GM21367 (cell line): Measurements from ENCODE around the gene NACC2.
"Not testable (repeated sequence)": the region's sequence is repeated elsewhere in the genome, so short reads cannot be mapped to it uniquely, and the experiment has no call there.

Experiments used
- ATAC-seq: cut with Tn5 transposase; IDR thresholded peaks from one replicate; pipeline ENCODE4 v1.9.1; 2021; ENCODE audit not compliant: unreplicated experiment

NACC2 gene

DNA sequence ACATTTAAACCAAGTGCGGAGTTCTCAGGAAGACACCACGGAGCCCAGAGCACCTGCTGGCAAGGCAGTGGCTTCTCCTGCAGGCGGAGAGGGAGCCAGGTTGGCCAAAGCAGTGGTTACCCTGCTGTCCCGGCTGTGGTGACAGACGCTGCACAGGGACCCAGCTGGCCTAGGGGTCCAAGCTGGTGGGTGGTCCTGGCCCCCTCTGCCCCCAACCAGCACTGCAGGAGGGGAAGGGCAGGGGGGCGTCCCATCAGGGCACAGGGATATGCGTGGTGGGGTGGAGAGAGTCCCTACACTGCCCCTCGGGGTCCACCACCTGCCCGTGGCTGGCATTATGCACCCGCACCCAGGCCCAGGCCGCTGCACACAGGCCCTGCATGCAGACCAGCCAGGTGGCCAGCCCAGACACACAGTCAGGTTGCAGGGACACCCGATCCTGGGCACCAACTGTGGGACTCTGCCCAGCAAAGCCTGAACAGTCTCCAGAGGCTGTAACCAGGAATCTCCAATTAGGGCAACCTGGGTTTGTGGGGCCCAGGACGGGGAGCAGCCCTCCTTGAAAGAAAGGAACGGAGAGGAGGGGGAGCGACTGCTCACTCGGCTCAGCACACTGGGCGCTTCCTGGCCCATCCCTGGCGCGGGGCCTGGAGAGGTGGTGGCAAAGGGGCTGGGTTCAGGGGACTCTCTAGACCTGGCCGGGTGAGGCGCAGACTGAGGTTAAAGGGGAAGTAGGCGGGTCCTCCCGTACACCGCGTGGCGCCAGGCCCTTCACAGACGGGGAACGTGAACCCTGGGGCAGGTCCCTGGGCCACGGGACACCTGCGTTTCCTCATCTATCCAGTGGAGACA, 46.3 kb downstream of the NACC2 start:
- no peak for ATAC-seq

DNA sequence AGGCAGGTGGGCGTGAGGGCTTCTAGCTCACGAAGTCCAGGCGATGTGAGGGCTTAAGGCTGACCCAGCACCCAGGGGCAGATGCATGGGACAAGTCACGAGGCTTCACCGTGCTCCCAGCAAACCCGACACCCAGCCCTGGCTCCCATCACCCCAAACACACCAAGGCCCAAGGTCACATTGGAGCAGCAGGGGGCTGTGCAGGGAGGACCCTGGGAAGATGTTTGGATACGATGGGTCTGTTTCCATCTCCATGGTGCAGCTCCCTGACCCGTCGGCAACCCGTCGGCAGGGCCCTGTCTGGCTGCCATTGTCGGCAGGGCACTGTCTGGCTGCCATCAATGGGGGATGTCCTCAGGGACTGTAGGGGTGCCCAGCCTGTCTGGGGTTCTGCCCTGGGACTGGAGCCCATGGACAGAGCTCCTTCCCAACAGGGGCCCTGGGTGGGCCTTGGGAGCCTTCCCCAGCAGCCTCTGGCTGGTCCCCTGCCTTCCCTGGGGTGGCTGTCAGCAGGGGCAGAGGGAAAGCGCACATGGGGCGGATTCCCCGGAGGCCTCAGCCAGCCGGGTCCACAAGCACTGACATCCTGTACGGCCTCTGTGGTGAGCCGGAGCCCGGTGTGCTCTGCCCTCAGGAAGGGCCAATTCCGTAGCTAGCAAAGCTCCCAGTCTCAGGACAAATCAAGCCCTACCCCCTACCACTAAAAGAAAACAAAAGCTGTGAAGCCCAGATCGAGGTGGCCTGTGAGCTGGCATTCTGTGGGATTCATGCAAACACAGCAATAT, 47.1 kb downstream of the NACC2 start:
- ATAC-seq, result no peak

DNA sequence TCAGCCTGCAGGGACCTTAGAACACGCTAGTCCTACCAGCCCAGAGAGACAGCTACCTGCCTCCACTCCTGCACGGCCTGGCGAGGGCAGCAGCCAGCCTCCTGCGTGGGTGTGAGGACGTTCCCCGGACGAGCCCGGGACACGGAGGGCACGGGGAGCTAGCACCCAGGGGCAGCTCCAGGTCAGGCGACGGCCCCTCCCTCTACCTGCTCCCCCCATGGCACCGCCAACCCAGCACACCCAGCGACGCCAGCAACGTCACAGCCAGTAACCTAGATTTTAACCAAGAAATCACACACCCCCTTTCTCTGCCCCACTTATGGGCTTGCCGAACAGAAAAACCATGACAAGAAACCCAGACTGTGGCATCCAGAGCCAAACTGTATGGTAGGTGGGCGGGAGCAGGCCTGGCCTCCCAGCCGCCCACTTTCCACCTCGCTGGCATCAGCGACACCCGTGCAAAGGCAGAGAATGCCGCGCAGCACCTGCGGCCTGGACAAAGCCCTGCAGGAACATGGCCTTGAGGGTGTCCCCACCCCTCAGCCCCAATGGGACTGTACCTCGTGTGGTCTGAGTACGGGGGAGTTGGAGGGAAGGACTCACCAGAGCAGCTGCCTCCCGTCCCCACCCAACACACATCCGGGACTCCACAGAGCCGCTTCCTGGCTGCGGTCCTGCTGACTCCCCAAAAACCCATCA, 47.9 kb downstream of the NACC2 start:
- ATAC-seq, result no peak

GRCh38 chr9:136046554-136046920, 48.6 kb downstream of the NACC2 start:
- ATAC-seq, result no peak

DNA sequence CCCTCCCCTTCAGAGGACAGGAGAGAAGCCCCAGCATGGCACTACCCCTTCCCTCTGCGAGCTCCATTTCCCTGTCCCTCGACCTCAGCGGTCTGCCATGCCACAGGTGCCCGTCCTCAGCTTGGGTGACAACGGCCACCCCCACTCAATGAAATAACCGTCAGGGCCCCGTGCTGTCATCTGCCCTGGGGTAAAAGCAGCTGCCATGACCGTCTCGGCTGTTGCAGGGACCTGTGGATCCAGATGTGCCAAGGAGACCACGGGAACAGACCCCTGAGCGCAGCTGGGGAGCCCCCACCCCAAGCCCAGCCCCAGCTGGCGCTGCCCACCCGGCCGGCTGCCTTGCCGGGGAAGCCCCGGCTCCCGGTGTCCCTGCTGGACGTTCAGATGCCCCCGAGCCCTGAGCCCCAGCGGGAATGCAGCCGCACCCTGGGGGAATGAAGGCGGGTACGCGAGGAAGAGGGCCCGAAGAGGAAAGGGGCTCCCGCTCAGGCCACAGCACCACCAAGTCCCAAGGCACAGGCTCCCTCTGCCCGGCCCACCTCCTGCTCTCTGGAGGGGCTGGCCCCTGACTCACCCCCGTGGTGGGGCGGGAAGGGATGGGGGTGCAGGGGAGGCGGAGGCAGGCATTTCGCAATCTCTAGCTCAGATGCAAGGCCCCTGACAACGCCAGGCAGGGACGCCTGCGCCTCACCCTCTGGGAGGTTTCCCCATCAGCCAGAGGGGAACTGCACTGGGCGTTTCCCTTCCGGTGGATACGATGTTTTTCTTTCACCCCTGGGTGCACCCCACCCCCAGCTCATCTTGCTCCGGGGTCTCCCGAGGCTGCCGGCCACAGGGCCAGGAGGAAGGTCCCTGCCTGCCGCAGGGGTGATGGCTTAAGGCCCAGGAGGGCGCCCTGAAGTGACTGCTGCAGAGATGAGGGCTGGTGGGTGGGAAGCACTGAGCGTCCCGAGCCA, 49.2 kb downstream of the NACC2 start:
- no peak for ATAC-seq

DNA sequence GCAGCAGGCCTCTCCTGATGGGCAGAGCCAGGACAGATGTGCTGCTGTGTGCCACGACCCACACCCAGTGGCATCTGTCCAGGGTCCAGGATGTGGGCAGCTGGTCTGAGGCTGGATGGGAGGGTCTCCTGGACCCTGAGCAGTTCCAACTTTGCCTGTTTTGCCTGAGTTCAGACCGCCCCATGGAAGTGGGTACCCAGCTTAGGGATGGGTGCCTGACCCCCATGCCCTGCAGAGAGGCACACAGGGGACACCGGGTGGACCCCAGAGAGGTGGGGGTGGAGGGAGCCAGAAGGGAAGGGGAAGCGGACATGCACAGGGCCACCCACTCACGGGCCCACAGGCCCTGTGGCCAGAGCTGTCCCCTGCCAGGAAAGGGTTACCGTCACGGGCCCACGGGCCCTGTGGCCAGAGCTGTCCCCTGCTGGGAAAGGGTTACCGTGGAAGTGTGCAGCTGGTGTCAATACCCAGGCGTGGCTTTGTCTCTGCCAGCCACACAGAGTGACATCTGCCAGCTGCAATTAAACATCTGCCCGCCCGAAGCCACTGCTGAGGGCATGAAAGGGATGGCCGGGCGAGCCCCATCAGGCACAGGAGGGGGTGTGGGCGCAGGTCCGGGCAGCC, 50.0 kb downstream of the NACC2 start:
- ATAC-seq, result no peak

DNA sequence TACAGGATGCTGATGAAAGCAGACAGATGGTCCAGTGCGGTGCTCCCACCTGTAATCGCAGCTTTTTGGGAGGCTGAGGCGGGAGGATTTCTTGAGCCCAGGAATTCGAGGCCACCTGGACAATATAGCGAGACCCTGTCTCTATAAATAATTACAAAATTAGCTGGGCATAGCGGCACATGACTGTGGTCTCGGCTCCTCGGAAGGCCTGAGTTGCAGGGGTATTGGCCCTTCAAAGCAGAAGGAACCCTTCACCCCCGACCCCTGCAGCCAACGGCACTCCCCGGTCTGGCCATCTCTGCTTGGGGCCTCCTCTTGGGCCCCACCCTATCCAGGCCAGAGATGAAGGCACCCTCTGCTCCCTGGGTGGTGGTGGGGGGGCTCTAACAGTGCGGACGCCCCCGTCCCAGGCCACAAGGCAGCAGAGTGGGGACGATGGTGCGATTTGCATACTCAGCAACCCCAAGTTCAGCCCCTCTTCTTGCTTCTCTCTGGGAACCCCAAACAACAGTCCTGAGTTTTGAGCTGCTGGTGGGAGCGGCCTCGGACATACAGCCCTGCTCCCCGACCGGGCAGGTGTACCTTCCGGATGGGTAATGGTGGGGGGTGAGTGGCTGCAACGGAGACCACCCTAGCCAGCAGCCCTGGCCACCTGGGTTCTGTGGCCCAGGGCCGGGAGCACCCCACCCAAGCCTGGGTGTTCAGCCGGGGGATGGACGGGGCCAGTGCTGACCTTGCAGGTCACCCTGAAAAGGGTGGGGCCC, 50.7 kb downstream of the NACC2 start:
- no peak for ATAC-seq

DNA sequence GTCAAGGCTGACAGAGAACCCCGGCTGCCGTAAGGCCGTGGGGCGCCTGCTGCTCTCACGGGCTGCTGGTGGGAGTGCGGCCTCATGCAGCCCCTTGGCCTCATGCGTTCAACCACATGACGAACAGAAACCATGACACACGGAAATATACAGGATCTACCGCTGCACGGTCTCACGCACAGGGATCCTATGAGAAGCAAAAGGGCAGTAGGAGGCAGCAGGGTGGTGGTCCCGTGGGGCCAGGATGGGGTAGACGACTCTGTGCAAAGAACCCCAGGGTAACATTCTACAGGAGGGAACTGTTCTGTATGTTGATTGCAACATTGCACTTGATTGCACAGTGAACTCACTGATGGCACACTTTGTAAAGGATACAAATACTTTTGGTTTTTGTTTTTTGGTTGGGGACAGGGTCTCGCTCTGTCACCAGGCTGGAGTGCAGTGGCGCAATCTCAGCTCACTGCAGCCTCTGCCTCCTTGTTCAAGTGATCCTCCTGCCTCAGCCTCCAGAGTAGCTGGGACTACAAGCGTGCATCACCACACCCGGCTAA, 51.6 kb downstream of the NACC2 start:
- ATAC-seq, result no peak

- no peak for ATAC-seq
These were observed 52.5 kb downstream of the NACC2 start for GRCh38 chr9:136042541-136042940.

GRCh38 chr9:136040848-136041247, 54.2 kb downstream of the NACC2 start:
- ATAC-seq, result not testable (repeated sequence)

- no peak for ATAC-seq
These were observed 55.6 kb downstream of the NACC2 start for GRCh38 chr9:136039488-136039887.

DNA sequence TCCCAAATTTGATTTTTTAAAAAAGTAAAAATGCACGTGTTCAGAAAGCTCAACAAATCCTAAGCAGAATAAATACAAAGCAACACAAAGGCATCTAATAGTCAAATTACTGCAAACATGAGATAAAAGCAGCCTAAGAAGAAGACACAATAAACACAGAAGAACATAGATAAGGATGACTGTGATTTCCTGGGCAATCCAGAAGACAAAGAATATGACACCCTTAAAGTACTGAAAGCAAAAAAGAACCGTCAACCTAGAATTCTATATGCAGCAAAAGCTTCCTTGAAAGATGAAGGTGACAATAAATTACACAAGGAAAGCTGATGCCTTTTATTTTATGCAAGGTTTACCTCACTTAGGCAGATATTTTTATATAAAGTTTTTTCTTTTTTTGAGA, 58.2 kb downstream of the NACC2 start:
- no peak for ATAC-seq

- ATAC-seq, result no peak
These were observed 59.0 kb downstream of the NACC2 start for GRCh38 chr9:136036050-136036449.

DNA sequence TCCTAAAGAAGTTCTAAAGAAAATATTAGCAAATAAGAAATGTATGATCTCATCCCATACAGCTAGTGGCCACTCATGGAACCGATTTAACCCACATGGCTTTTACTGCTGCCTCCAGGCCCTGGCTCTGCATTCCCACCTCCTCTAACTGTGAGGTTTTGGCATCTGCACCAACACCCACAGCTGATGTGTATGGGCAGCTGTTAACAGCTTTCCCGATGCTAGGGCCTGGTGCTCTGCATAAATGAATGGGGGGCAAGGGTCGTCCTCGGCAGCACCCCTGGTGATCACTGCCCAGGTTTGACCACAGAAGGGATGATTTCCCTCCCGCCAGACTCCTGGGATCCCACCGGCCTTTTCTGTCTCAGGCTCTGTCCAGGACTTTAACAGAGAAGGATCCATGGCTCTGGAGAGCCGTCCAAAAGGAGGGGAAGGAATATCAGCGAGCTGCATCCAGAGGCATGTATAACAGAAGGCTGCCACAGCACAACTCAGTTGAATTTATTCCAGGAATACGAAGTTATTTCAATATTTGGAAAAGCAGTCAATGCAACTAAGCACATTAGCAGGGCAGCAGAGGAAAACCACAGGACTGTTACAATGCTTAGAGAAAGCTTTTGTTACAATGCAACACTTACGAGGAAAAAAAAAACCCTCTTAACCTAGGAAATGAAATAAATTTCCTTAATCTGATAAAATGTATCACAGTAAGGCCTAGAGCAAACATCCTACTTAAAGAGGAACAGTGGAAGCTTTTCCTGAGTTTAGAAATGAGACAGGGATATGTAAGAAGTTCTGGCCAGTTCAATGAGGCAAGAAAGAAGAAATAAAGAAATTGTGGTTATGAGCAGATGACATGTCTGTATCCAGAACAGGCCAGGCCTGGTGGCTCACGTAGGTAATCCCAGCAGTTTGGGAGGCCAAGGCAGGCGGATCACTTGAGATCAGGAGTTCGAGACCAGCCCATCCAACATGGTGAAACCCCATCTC, 63.1 kb downstream of the NACC2 start:
- no peak for ATAC-seq

DNA sequence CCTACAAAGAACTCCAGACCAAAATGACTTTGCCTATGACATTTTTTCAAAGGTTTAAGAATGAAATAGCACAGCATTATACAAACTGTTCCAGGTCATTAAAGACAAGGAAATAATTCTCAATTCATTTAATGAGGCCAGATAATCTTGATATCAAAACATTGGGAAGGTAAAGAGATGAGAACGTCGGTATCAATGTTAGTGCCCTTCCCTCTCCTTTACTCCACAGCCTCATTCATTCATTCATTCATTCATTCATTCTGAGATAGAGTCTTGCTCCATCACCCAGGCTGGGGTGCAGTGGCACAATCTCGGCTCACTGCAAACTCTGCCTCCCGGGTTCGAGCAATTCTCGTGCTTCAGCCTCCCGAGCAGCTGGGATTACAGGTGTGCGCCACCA, 64.0 kb downstream of the NACC2 start:
- no peak for ATAC-seq

- ATAC-seq, result no peak
These were observed 65.5 kb downstream of the NACC2 start for GRCh38 chr9:136029556-136029955.

DNA sequence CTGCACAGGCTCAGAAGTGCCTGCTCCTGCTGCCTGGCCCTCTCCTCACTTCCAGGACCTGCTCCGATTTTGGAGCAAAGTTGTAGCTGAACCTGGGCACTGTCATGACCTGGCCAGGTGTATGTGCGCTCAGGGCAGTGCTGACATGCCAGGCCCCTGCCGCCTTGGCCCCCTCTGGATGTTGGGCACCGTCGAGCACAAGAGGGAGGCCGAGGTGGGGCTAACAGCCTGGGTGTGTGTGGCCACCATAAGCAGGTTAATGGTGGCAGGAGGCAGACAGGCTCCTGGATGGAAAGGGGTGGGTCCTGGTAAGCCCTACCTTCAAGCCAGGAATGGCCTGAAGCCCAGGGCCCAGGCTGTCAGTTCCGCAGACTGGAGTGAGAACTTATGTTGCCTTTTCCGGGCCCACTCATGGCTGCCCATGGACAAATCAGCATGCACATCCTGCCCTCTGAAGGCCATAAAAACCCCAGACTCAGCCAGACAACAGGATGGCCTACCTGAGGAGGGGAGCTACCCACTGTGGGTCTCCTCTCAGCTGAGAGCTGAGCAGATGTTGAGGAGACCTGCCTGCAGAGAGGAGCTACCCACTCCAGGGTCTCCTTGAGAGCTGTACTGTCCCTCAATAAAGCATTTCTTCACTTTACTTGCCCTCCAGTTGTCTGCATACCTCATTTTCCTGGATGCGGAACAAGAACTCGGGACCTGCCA, 66.2 kb downstream of the NACC2 start:
- no peak for ATAC-seq
